OCI-LY3 (cell line): ENCODE data around the gene SARDH.

ENCODE experiments used
- H2AFZ ChIP-seq: fragments of 200-600, 300-600 bp; shearing (Covaris generic); 2 replicates; pipeline ENCODE4 v1.6.0; 2014; ENCODE audit warnings: antibody characterized with exemption, low read depth, low read length
- H3K27ac ChIP-seq: fragments of 200-600, 300-600 bp; sonication (generic); 2 replicates; pipeline ENCODE4 v1.5.1; 2014; ENCODE audit warnings: mild to moderate bottlenecking, low read length, moderate library complexity, mixed read lengths
- H3K27me3 ChIP-seq: fragments of 200-600, 300-600 bp; sonication (generic); 2 replicates; pipeline ENCODE4 v1.6.1; 2014; ENCODE audit warnings: low read depth, low read length, mixed read lengths
- H3K36me3 ChIP-seq: fragments of 200-600, 300-600 bp; sonication (generic); replicated peaks from 2 replicates; pipeline ENCODE3; 2014; ENCODE audit warnings: low read depth, low read length, mixed read lengths
- H3K4me1 ChIP-seq: fragments of 300-600, 200-600 bp; sonication (generic); 2 replicates; pipeline ENCODE4 v1.6.1; 2014; ENCODE audit warnings: low read length, mixed read lengths
- H3K4me2 ChIP-seq: fragments of 200-600, 300-600 bp; sonication (generic); 2 replicates; pipeline ENCODE4 v1.6.1; 2014; ENCODE audit warnings: low read length, mixed read lengths
- H3K4me3 ChIP-seq: fragments of 300-600, 200-600 bp; sonication (generic); 2 replicates; pipeline ENCODE4 v1.5.1; 2014; ENCODE audit warnings: antibody characterized with exemption, mild to moderate bottlenecking, low read length, moderate library complexity
- H3K79me2 ChIP-seq: fragments of 300-600, 200-600 bp; shearing (Covaris generic); 2 replicates; pipeline ENCODE4 v1.6.1; 2014; ENCODE audit warnings: mild to moderate bottlenecking, low read length, mixed read lengths
- H3K9ac ChIP-seq: fragments of 300-600, 200-600 bp; shearing (Covaris generic); 2 replicates; pipeline ENCODE4 v1.6.0; 2014; ENCODE audit warnings: mild to moderate bottlenecking, low read length, moderate library complexity
- H3K9me3 ChIP-seq: fragments of 200-600, 300-600 bp; shearing (Covaris generic); 2 replicates; pipeline ENCODE4 v1.6.1; 2014; ENCODE audit warnings: low read length, mixed read lengths; ENCODE audit not compliant: insufficient read depth
- H4K20me1 ChIP-seq: fragments of 200-600, 300-600 bp; sonication (generic); 2 replicates; pipeline ENCODE4 v1.6.1; 2016; ENCODE audit warnings: low read length, mixed read lengths; ENCODE audit not compliant: insufficient read depth
- EZH2phosphoT487 ChIP-seq: fragments of 200-600 bp; shearing (Covaris generic); IDR thresholded peaks from 2 replicates; pipeline ENCODE4 v1.6.1; 2018; ENCODE audit warnings: antibody characterized with exemption, mixed run types, low read depth
- TF ChIP-seq, protein P1 (sequence below): fragments of 200-600, 300-600 bp; sonication (generic); IDR thresholded peaks from 2 replicates; pipeline ENCODE4 v1.5.1; 2014; ENCODE audit warnings: antibody characterized with exemption, low read length, low read depth

Gene SARDH

DNA sequence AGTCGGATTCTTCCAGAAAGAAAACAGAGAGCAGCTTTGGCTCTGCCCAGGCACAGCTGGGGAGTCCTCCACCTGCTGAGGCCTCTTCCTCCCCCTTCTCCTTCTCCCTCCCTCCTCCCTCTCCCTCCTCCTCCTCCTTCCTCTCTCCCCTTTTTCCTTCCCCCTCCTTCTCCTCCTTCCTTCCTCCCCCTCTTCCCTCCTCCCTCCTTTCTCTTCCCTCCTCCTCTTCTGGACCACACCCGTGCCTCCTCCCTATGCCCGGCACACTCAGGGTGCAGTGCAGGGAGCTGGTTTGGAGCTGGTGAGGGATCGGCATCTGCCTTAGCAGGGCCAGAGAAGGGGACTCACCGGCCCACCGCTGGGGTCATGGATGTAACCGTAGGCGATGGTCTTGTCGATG, 71.8 kb downstream of the SARDH start:
- Histone ChIP-seq H3K9ac (no peak overlapping the region), H3K27me3 (no peaks in the 10 kb centered on the region), H3K36me3 (no peaks in the 10 kb centered on the region), H3K79me2 (no peaks in the 10 kb centered on the region), H3K4me3 (no peak overlapping the region), H3K4me1 (no peaks in the 10 kb centered on the region), H3K9me3 (no peaks in the 10 kb centered on the region), H3K4me2 (no peak overlapping the region), H2AFZ (no peak overlapping the region), H4K20me1 (no peaks in the 10 kb centered on the region), H3K27ac (no peak overlapping the region)
- TF ChIP-seq EZH2phosphoT487, result no peak
- TF ChIP-seq, protein P1, sequence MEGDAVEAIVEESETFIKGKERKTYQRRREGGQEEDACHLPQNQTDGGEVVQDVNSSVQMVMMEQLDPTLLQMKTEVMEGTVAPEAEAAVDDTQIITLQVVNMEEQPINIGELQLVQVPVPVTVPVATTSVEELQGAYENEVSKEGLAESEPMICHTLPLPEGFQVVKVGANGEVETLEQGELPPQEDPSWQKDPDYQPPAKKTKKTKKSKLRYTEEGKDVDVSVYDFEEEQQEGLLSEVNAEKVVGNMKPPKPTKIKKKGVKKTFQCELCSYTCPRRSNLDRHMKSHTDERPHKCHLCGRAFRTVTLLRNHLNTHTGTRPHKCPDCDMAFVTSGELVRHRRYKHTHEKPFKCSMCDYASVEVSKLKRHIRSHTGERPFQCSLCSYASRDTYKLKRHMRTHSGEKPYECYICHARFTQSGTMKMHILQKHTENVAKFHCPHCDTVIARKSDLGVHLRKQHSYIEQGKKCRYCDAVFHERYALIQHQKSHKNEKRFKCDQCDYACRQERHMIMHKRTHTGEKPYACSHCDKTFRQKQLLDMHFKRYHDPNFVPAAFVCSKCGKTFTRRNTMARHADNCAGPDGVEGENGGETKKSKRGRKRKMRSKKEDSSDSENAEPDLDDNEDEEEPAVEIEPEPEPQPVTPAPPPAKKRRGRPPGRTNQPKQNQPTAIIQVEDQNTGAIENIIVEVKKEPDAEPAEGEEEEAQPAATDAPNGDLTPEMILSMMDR, result no peak

DNA sequence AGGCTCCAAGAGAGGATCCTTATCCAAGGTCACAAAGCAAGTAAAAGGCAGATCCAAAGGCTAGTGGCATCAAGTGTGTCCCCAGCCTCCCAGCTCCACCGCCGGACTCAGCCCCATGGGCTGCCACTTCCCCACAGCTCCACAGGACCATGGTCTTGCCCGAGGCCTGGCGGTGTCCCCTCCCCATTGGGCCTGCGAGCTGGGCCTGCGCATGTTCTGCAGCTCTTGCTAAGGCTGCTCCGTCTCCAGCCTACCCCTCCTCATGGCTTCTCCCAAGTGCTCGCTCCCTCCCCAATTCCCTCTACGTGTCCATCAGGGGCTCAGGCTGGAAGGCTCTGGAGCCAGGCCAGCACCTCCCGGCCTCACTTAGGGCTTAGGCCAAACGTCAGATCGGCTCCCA, 72.6 kb downstream of the SARDH start:
- no peak overlapping the region for H3K9ac ChIP-seq
- TF ChIP-seq EZH2phosphoT487, result no peak
- TF ChIP-seq, protein P1, result no peak
- H3K4me2 ChIP-seq, result no peak overlapping the region
- H3K4me3 ChIP-seq, result no peak overlapping the region
- H3K27ac ChIP-seq, result no peak overlapping the region
- no peaks in the 10 kb centered on the region for H3K9me3 ChIP-seq
- no peaks in the 10 kb centered on the region for H3K4me1 ChIP-seq
- no peaks in the 10 kb centered on the region for H3K79me2 ChIP-seq
- no peaks in the 10 kb centered on the region for H3K27me3 ChIP-seq
- H3K36me3 ChIP-seq, result no peaks in the 10 kb centered on the region
- no peak overlapping the region for H2AFZ ChIP-seq
- H4K20me1 ChIP-seq, result no peaks in the 10 kb centered on the region

DNA sequence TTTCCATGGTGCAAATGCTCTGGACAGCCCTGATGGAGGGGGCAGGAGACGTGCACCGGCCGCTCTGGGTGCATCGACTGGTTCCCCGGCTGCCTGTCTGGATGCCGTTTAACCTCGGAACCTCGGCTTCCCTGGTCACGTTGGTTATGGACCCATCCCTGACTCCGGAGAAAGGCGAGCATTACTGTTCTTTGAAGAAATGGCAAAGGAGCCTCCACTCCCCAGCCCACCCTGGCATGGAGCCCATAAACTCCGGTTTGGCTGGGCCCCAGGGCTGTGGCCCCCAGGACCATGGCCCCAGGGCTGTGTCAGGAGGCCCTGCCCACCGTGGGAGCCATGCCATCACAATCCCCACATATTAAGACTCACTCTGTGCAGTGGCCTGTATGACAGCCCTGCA, 73.1 kb downstream of the SARDH start:
- Histone ChIP-seq H4K20me1 (no peaks in the 10 kb centered on the region), H2AFZ (no peak overlapping the region), H3K4me2 (no peak overlapping the region), H3K27me3 (no peaks in the 10 kb centered on the region), H3K79me2 (no peaks in the 10 kb centered on the region), H3K27ac (no peak overlapping the region), H3K4me3 (no peak overlapping the region), H3K9ac (no peak overlapping the region), H3K36me3 (no peaks in the 10 kb centered on the region), H3K4me1 (no peaks in the 10 kb centered on the region), H3K9me3 (no peaks in the 10 kb centered on the region)
- TF ChIP-seq, protein P1, result no peak
- TF ChIP-seq EZH2phosphoT487, result no peak

DNA sequence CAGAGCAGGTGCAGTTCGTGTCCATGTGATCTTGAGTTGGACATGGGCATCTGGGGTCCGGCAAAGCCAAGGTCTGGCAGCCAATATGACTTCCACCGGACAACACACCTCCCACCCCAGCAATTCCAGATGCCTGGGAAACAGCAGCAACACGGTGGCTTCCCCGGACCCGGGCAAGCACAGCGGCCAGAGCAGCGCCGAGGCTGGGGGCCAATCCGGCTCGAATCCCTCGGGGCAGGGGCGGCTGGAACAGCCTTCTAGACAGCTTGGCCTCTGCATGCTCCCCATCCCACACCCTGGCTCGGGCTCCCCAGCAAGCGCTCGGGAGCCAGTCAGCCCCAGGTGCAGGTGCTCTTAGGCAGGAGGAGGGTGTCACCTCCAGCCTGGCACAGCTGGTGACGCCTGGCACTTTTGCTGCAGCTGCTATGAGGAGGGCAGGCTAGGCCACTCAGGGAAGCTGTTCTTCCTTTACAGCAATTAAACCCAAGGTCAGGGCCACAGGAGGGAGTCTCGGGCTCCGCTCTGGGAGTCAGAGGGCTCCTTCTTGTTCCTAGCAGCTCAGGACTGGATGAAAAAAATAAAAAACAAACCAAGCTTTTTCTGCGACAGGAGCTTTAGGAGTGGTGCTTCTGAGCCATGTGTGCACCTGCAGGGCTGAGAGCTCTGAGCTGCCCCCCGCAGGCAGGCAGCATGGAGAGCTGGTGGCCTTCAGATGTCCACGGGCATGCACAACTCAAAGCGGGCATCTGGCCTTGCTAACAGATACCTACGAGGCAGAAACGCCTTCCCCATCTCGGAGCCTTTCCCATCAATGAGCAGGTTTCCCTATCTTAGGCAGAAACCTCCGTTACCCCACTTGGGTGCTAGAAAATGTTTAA, 73.7 kb downstream of the SARDH start:
- TF ChIP-seq, protein P1, result no peak; the same call in 1 of the 2 replicates
- no peak for TF ChIP-seq EZH2phosphoT487
- no peak overlapping the region for H3K4me3 ChIP-seq
- H3K9ac ChIP-seq, result no peak overlapping the region
- no peaks in the 10 kb centered on the region for H3K27me3 ChIP-seq
- H2AFZ ChIP-seq, result no peak overlapping the region
- no peak overlapping the region for H3K4me2 ChIP-seq
- H3K79me2 ChIP-seq, result no peaks in the 10 kb centered on the region
- H3K9me3 ChIP-seq, result no peaks in the 10 kb centered on the region
- no peak overlapping the region for H3K27ac ChIP-seq
- no peaks in the 10 kb centered on the region for H3K36me3 ChIP-seq
- no peaks in the 10 kb centered on the region for H3K4me1 ChIP-seq
- H4K20me1 ChIP-seq, result no peaks in the 10 kb centered on the region
